ENCODE results near the gene JUND.
A peak's percentile ranks its signal among the peaks of the same experiment; 100 is the strongest.

The JUND gene

DNA sequence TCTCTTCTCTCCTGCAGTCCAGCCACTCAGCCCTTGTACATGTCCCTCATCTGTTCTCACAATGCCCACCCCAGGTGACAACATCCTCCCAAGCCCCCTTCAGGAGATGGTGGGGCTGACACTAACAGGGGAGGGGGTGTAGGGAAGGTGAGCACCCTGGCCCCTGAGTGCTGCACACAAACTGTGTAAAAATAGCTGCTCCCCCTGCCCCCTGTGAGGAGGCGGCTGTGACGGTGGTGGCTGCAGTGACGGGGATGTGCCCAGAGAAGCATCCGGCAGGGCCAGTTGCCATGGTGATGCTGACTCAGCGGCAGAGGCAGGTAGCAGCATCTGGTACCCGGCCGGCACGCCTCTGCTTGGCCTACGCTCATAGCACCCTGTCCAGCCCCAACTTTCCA lies 13.0 kb upstream of the JUND start:
- H3K4me3 ChIP-seq (replicated peaks; ENCODE audit: insufficient read depth, low read length) = no peak overlapping the region
- no peaks in the 10 kb centered on the region for H3K27me3 ChIP-seq (ENCODE audit: insufficient read depth, poor library complexity, severe bottlenecking)
- no peak for DNase-seq (ENCODE audit: low read depth in 1 of 2, low spot score in 1 of 2)
- TF ChIP-seq, protein P1, sequence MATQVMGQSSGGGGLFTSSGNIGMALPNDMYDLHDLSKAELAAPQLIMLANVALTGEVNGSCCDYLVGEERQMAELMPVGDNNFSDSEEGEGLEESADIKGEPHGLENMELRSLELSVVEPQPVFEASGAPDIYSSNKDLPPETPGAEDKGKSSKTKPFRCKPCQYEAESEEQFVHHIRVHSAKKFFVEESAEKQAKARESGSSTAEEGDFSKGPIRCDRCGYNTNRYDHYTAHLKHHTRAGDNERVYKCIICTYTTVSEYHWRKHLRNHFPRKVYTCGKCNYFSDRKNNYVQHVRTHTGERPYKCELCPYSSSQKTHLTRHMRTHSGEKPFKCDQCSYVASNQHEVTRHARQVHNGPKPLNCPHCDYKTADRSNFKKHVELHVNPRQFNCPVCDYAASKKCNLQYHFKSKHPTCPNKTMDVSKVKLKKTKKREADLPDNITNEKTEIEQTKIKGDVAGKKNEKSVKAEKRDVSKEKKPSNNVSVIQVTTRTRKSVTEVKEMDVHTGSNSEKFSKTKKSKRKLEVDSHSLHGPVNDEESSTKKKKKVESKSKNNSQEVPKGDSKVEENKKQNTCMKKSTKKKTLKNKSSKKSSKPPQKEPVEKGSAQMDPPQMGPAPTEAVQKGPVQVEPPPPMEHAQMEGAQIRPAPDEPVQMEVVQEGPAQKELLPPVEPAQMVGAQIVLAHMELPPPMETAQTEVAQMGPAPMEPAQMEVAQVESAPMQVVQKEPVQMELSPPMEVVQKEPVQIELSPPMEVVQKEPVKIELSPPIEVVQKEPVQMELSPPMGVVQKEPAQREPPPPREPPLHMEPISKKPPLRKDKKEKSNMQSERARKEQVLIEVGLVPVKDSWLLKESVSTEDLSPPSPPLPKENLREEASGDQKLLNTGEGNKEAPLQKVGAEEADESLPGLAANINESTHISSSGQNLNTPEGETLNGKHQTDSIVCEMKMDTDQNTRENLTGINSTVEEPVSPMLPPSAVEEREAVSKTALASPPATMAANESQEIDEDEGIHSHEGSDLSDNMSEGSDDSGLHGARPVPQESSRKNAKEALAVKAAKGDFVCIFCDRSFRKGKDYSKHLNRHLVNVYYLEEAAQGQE (IDR thresholded peaks at IDR 0.05; ENCODE audit: insufficient replicate concordance, low read depth) = no peak
- no peak for TF ChIP-seq GABPA (IDR thresholded peaks at IDR 0.05; ENCODE audit: low read depth)
- no peak for TF ChIP-seq POLR2AphosphoS5 (IDR thresholded peaks at IDR 0.05; ENCODE audit: low read depth)
- TF ChIP-seq, protein P2, sequence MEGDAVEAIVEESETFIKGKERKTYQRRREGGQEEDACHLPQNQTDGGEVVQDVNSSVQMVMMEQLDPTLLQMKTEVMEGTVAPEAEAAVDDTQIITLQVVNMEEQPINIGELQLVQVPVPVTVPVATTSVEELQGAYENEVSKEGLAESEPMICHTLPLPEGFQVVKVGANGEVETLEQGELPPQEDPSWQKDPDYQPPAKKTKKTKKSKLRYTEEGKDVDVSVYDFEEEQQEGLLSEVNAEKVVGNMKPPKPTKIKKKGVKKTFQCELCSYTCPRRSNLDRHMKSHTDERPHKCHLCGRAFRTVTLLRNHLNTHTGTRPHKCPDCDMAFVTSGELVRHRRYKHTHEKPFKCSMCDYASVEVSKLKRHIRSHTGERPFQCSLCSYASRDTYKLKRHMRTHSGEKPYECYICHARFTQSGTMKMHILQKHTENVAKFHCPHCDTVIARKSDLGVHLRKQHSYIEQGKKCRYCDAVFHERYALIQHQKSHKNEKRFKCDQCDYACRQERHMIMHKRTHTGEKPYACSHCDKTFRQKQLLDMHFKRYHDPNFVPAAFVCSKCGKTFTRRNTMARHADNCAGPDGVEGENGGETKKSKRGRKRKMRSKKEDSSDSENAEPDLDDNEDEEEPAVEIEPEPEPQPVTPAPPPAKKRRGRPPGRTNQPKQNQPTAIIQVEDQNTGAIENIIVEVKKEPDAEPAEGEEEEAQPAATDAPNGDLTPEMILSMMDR (IDR thresholded peaks at IDR 0.05; ENCODE audit: insufficient read depth, low read length) = no peak
- TF ChIP-seq SPI1 (IDR thresholded peaks at IDR 0.05; ENCODE audit: borderline replicate concordance, low read depth) = no peak
- no peak overlapping the region for H3K27ac ChIP-seq (replicated peaks)

DNA sequence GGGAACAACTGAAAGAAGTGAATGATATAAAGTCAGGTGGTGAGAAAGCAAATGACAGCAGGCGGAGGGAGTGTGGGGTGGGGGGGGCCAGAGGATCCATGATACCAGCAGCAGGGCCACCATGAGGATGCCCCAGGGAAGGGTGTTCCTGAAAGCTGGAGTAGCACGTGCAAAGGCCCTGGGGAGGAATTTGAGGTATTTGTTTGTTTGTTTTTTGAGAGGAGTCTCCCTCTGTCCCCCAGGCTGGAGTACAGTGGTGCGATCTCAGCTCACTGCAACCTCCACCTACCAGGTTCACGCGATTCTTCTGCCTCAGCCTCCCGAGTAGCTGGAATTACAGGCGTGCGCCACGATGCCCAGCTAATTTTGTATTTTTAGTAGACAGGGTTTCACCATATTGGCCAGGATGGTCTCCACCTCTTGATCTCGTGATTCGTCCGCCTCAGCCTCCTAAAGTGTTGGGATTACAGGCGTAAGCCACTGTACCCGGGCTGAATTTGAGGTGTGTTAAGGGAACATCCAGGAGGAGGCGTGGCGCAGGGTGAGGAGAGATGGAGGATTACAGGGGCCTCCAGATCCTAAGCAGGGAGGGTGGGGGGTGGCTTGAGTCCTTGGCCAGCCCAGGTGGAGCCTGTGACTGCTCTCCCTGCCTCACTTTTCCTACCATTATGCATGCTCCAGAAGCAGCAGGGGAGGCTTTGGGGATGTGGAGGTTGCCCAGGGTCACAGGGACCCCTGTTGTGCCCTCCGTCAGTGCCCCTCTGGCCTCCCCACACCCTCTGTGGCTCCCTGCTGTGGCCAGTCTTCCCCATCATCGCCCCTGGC lies 12.4 kb upstream of the JUND start:
- DNase-seq (ENCODE audit: low read depth in 1 of 2, low spot score in 1 of 2) = no peak
- Histone ChIP-seq H3K4me3 (replicated peaks; ENCODE audit: insufficient read depth, low read length) (peak overlapping the region; percentile 41; the same call in 1 of the 2 replicates), H3K27ac (replicated peaks) (peak overlapping the region; percentile 96)

DNA sequence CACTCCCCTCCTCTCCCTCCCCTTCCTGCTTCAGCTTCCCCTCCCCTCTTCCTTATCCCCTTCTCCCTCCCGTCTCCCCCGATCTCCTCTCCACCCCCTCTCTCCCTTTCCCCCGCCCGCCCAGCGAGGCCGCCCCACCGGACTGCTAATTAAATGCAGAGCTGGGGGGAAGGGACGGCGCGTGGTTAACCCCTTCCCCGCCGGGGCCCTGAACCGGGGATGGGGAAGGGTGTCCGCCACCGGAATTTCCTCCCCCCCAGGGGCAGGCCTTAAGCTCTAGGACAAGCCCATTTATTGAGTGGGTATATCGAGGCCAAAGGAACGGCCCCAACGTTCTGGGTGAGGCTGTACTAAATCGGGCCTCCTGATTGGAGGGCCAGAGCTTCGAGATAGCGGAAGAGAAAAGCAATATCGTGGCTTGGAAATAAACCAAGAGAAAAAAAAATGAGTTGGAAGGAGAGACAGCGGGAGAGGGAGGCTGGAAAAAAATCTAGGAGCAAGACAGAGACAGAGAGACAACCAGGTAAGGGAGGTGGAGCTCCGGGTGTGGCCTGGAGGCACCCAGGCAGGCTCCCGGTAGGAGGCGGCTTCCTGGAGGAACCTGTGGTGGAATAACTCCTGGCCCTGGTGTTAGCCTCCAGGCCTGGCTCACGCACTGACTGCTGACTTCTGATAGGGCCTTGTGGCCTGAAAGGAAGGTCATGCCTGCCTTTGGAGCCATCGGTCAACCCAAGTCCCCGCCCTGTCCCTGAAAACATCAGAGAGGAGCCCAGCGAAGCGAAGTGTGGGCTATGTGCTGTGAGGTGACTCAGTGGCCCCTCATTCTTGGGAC lies 11.6 kb upstream of the JUND start:
- Histone ChIP-seq H3K27me3 (ENCODE audit: insufficient read depth, poor library complexity, severe bottlenecking) (no peaks in the 10 kb centered on the region), H3K4me3 (replicated peaks; ENCODE audit: insufficient read depth, low read length) (peak overlapping the region; percentile 41), H3K27ac (replicated peaks) (peak overlapping the region; percentile 96)
- TF ChIP-seq POLR2AphosphoS5 (IDR thresholded peaks at IDR 0.05; ENCODE audit: low read depth) (peak; percentile 50), GABPA (IDR thresholded peaks at IDR 0.05; ENCODE audit: low read depth) (no peak)
- peak; percentile 81 to 85 for DNase-seq (ENCODE audit: low read depth in 1 of 2, low spot score in 1 of 2)

More for the DNA sequence above, 12.4 kb upstream of the JUND start:
- no peak for TF ChIP-seq SPI1 (IDR thresholded peaks at IDR 0.05; ENCODE audit: borderline replicate concordance, low read depth)
- TF ChIP-seq POLR2AphosphoS5 (IDR thresholded peaks at IDR 0.05; ENCODE audit: low read depth) = no peak
- no peak for TF ChIP-seq GABPA (IDR thresholded peaks at IDR 0.05; ENCODE audit: low read depth)
- TF ChIP-seq, protein P2 (IDR thresholded peaks at IDR 0.05; ENCODE audit: insufficient read depth, low read length) = no peak
- no peaks in the 10 kb centered on the region for H3K27me3 ChIP-seq (ENCODE audit: insufficient read depth, poor library complexity, severe bottlenecking)

DNA sequence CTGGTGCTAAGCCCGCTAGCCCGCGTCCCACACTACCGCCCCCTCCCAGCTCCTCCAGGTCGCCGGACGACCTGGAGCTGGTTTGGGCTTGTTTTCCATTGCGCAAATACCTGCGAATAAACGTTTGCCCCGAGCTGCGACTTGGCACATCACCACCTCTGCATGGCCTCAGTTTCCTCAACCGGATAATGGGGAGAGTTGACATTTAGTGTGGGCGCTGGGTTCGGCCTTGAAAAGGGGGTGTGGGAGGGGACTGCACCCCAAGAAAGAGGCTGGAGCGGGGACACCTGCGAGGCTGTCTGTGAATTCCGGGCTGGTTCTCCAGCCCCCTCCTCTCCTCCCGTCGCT lies 11.0 kb upstream of the JUND start:
- Histone ChIP-seq H3K27me3 (ENCODE audit: insufficient read depth, poor library complexity, severe bottlenecking) (no peaks in the 10 kb centered on the region), H3K4me3 (replicated peaks; ENCODE audit: insufficient read depth, low read length) (peak overlapping the region; percentile 41), H3K27ac (replicated peaks) (peak overlapping the region; percentile 96)
- TF ChIP-seq, protein P1 (IDR thresholded peaks at IDR 0.05; ENCODE audit: insufficient replicate concordance, low read depth) = no peak
- TF ChIP-seq POLR2AphosphoS5 (IDR thresholded peaks at IDR 0.05; ENCODE audit: low read depth) (peak; percentile 9; the same call in 1 of the 2 replicates), GABPA (IDR thresholded peaks at IDR 0.05; ENCODE audit: low read depth) (no peak), SPI1 (IDR thresholded peaks at IDR 0.05; ENCODE audit: borderline replicate concordance, low read depth) (no peak; the same call in 1 of the 2 replicates)
- TF ChIP-seq, protein P2 (IDR thresholded peaks at IDR 0.05; ENCODE audit: insufficient read depth, low read length) = no peak
- DNase-seq (ENCODE audit: low read depth in 1 of 2, low spot score in 1 of 2) = peak in 1 of 2 experiments; percentile 54

Data from HL-60 (cell line).